ENCODE measurements around the gene VAMP8. TPM values are rescaled to one million over a fixed set of nuclear protein-coding genes. Genes with fewer than 3 reads are reported as not detected.
"Not testable (repeated sequence)": the region's sequence is repeated elsewhere in the genome, so short reads cannot be mapped to it uniquely, and the experiment has no call there.

The VAMP8 gene
- polyA plus RNA-seq, 3 donors = 260 to 761 (median 623) TPM

DNA sequence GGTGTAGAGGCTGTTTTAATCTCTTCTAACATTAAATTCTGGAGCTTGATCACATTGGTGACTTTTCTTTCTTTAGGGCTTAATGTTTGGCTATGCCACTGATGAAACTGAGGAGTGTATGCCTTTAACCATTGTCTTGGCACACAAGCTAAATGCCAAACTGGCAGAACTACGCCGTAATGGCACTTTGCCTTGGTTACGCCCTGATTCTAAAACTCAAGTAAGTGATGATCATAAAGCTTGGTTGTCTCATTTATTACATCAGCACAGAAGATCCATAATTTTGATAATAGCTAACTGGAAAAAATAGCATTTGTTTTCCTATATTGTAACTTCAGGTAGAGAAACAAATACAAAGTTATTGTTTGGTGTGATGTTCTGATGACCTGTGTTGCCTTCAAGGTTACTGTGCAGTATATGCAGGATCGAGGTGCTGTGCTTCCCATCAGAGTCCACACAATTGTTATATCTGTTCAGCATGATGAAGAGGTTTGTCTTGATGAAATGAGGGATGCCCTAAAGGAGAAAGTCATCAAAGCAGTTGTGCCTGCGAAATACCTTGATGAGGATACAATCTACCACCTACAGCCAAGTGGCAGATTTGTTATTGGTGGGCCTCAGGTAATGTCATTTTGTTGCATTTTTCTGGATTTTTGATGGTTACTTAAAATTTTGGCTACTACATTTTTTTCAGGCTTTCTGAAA is 35.5 kb upstream of the VAMP8 start:
- H3K79me2 ChIP-seq (ENCODE audit: insufficient read depth, low read length) = peaks cover 63% of the 10 kb centered on the region
- H3K9ac ChIP-seq (ENCODE audit: insufficient read depth, low read length, poor library complexity, severe bottlenecking) = no peak overlapping the region
- peaks cover 25 to 39% of the 10 kb centered on the region in 2 donors for H3K4me1 ChIP-seq (ENCODE audit: control insufficient read depth in 1 of 2, insufficient read depth in 2 of 2, low read length in 2 of 2)
- intact Hi-C loops (cut with micrococcal nuclease) = no loop called here
- DNase-seq = no peak
- TF ChIP-seq, protein P1, sequence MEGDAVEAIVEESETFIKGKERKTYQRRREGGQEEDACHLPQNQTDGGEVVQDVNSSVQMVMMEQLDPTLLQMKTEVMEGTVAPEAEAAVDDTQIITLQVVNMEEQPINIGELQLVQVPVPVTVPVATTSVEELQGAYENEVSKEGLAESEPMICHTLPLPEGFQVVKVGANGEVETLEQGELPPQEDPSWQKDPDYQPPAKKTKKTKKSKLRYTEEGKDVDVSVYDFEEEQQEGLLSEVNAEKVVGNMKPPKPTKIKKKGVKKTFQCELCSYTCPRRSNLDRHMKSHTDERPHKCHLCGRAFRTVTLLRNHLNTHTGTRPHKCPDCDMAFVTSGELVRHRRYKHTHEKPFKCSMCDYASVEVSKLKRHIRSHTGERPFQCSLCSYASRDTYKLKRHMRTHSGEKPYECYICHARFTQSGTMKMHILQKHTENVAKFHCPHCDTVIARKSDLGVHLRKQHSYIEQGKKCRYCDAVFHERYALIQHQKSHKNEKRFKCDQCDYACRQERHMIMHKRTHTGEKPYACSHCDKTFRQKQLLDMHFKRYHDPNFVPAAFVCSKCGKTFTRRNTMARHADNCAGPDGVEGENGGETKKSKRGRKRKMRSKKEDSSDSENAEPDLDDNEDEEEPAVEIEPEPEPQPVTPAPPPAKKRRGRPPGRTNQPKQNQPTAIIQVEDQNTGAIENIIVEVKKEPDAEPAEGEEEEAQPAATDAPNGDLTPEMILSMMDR (IDR thresholded peaks at IDR 0.05) = no peak
- H3K4me2 ChIP-seq (replicated peaks; ENCODE audit: extremely low read depth, low read length, poor library complexity, severe bottlenecking) = peak overlapping the region; percentile 92
- Mint-ChIP-seq H3K4me3 (no peak overlapping the region), H3K27me3 (ENCODE audit: low read depth in 3 of 3) (no peaks in the 10 kb centered on the region), H3K4me1 (peaks cover 29% of the 10 kb centered on the region), H3K36me3 (peaks cover 49 to 61% of the 10 kb centered on the region in 2 donors), H3K27ac (peak overlapping the region in 1 of 7 donors; percentile 73), H3K9me3 (no peaks in the 10 kb centered on the region)
- peak overlapping the region in 1 of 3 experiments; percentile 95 for H3K4me3 ChIP-seq (replicated peaks in 1 of 3; ENCODE audit: low read depth in 2 of 3, low read length in 3 of 3)
- peak overlapping the region in 1 of 2 donors; percentile 88 for H3K27ac ChIP-seq (ENCODE audit: low read depth in 1 of 2, low read length in 2 of 2)
- H3K27me3 ChIP-seq (ENCODE audit: control insufficient read depth in 2 of 2, insufficient read depth in 2 of 2, low read length in 2 of 2) = no peaks in the 10 kb centered on the region
- WGBS (ENCODE audit: insufficient coverage) = 71% methylated on average over 2 of the region's 5 CpGs
- peaks cover 79% of the 10 kb centered on the region for H4K20me1 ChIP-seq (ENCODE audit: insufficient read depth, low read length)
- no peak overlapping the region for H2AFZ ChIP-seq (ENCODE audit: insufficient read depth, low read depth, low read length, poor library complexity, severe bottlenecking)
- H3K9me3 ChIP-seq (replicated peaks in 1 of 2; ENCODE audit: control insufficient read depth in 1 of 2, insufficient read depth in 1 of 2, low read length in 2 of 2) = no peaks in the 10 kb centered on the region
- H3K36me3 ChIP-seq (replicated peaks in 1 of 2; ENCODE audit: control insufficient read depth in 1 of 2, insufficient read depth in 2 of 2, low read length in 2 of 2) = peaks cover 49 to 65% of the 10 kb centered on the region in 2 donors

DNA sequence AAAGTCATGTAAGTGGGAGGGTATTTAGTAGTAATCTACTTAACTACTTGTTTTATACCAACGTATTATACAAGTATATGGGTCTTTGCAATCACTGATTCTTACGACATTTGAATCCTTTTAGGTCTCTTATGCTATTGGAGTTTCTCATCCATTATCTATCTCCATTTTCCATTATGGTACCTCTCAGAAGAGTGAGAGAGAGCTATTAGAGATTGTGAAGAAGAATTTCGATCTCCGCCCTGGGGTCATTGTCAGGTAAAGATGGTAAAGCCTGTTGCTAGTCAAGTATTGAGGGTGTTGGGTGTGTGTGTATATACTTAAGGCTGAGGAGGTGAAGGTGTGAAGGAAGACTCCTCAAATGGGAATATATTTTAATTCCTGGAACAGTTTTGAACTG is 34.6 kb upstream of the VAMP8 start:
- no CpG with 5 or more reads among the region's 4 CpGs for WGBS (ENCODE audit: insufficient coverage)
- no peak overlapping the region for H2AFZ ChIP-seq (ENCODE audit: insufficient read depth, low read depth, low read length, poor library complexity, severe bottlenecking)
- peaks cover 16 to 30% of the 10 kb centered on the region in 2 donors for H3K4me1 ChIP-seq (ENCODE audit: control insufficient read depth in 1 of 2, insufficient read depth in 2 of 2, low read length in 2 of 2)
- Mint-ChIP-seq H3K9me3 (no peaks in the 10 kb centered on the region), H3K36me3 (peaks cover 49 to 62% of the 10 kb centered on the region in 2 donors), H3K27ac (peak overlapping the region in 3 of 7 donors; percentile 1 to 73 (median 64)), H3K4me1 (peaks cover 21% of the 10 kb centered on the region), H3K4me3 (no peak overlapping the region), H3K27me3 (ENCODE audit: low read depth in 3 of 3) (no peaks in the 10 kb centered on the region)
- H3K27ac ChIP-seq (ENCODE audit: low read depth in 1 of 2, low read length in 2 of 2) = no peak overlapping the region
- H3K9ac ChIP-seq (ENCODE audit: insufficient read depth, low read length, poor library complexity, severe bottlenecking) = no peak overlapping the region
- H3K4me2 ChIP-seq (replicated peaks; ENCODE audit: extremely low read depth, low read length, poor library complexity, severe bottlenecking) = no peak overlapping the region
- no peak overlapping the region for H3K4me3 ChIP-seq (replicated peaks in 1 of 3; ENCODE audit: low read depth in 2 of 3, low read length in 3 of 3)
- no peaks in the 10 kb centered on the region for H3K27me3 ChIP-seq (ENCODE audit: control insufficient read depth in 2 of 2, insufficient read depth in 2 of 2, low read length in 2 of 2)
- TF ChIP-seq, protein P1 (IDR thresholded peaks at IDR 0.05) = no peak
- peaks cover 50 to 73% of the 10 kb centered on the region in 2 donors for H3K36me3 ChIP-seq (replicated peaks in 1 of 2; ENCODE audit: control insufficient read depth in 1 of 2, insufficient read depth in 2 of 2, low read length in 2 of 2)
- no peak for DNase-seq
- H3K79me2 ChIP-seq (ENCODE audit: insufficient read depth, low read length) = peaks cover 54% of the 10 kb centered on the region
- H3K9me3 ChIP-seq (replicated peaks in 1 of 2; ENCODE audit: control insufficient read depth in 1 of 2, insufficient read depth in 1 of 2, low read length in 2 of 2) = no peaks in the 10 kb centered on the region
- peaks cover 81% of the 10 kb centered on the region for H4K20me1 ChIP-seq (ENCODE audit: insufficient read depth, low read length)
- intact Hi-C loops (cut with micrococcal nuclease) = no loop called here

DNA sequence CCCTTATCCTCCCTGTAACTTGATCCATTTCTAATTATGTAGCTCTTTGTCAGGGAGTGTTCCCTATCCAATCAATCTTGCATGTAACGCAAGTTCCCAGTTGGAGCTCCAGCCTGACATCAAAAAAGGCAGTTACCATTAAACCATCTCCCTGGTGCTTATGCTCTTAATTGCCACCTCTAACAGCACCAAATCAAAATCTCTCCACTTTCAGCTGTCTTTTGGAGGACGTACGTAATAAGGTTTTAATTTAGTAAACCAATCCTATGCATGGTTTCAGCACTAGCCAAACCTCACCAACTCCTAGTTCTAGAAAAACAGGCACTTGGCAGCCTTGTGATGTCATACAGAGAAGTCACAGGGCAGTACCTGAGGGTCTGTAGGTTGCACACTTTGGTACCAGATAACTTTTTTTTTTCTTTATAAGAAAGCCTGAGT is 33.1 kb upstream of the VAMP8 start:
- peaks cover 78% of the 10 kb centered on the region for H4K20me1 ChIP-seq (ENCODE audit: insufficient read depth, low read length)
- DNase-seq; H3K4me3 Mint-ChIP-seq; H3K4me3 ChIP-seq (replicated peaks in 1 of 3; ENCODE audit: low read depth in 2 of 3, low read length in 3 of 3); H2AFZ ChIP-seq (ENCODE audit: insufficient read depth, low read depth, low read length, poor library complexity, severe bottlenecking); H3K9ac ChIP-seq (ENCODE audit: insufficient read depth, low read length, poor library complexity, severe bottlenecking); H3K9me3 ChIP-seq (replicated peaks in 1 of 2; ENCODE audit: control insufficient read depth in 1 of 2, insufficient read depth in 1 of 2, low read length in 2 of 2); H3K27ac Mint-ChIP-seq; H3K27me3 ChIP-seq (ENCODE audit: control insufficient read depth in 2 of 2, insufficient read depth in 2 of 2, low read length in 2 of 2); H3K27ac ChIP-seq (ENCODE audit: low read depth in 1 of 2, low read length in 2 of 2); H3K4me2 ChIP-seq (replicated peaks; ENCODE audit: extremely low read depth, low read length, poor library complexity, severe bottlenecking); intact Hi-C loops (cut with micrococcal nuclease); H3K27me3 Mint-ChIP-seq (ENCODE audit: low read depth in 3 of 3); H3K9me3 Mint-ChIP-seq: not testable (repeated sequence)
- WGBS (ENCODE audit: insufficient coverage) = 96% methylated on average over 3 of the region's 3 CpGs
- H3K4me1 ChIP-seq (ENCODE audit: control insufficient read depth in 1 of 2, insufficient read depth in 2 of 2, low read length in 2 of 2) = peaks cover 16 to 27% of the 10 kb centered on the region in 2 donors
- peaks cover 55 to 71% of the 10 kb centered on the region in 2 donors for H3K36me3 Mint-ChIP-seq
- peaks cover 51 to 88% of the 10 kb centered on the region in 2 donors for H3K36me3 ChIP-seq (replicated peaks in 1 of 2; ENCODE audit: control insufficient read depth in 1 of 2, insufficient read depth in 2 of 2, low read length in 2 of 2)
- peaks cover 20% of the 10 kb centered on the region for H3K4me1 Mint-ChIP-seq
- H3K79me2 ChIP-seq (ENCODE audit: insufficient read depth, low read length) = peaks cover 43% of the 10 kb centered on the region

Measured in CD14-positive monocyte (primary cell).